NCI-H2227 (cell line): ENCODE measurements around the gene C12orf42.
"Not testable (repeated sequence)": the region's sequence is repeated elsewhere in the genome, so short reads cannot be mapped to it uniquely, and the experiment has no call there.

Experiments
- DNase-seq: peaks from one replicate; lab custom pipeline; 2025; ENCODE audit not compliant: unreplicated experiment; lab: John Stamatoyannopoulos, UW

Gene C12orf42

DNA sequence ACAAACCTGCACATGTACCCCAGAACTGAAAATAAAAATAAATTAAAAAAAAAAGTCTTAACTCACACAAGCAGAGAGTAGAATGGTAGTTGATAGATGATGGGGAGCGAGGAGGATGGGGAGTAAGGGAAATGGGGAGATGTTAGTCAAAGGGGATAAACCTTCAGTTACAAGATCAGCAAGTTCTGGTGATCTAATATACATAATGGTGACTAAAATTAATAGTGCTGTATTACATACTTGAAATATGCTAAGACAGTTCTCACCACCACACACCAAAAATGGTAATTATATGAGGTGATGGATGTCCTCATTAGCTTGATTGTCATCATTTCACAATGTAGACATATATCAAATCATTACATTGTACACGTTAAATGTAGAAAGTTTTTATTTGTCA lies 3.2 kb upstream of the C12orf42 start:
- no peak for DNase-seq

DNA sequence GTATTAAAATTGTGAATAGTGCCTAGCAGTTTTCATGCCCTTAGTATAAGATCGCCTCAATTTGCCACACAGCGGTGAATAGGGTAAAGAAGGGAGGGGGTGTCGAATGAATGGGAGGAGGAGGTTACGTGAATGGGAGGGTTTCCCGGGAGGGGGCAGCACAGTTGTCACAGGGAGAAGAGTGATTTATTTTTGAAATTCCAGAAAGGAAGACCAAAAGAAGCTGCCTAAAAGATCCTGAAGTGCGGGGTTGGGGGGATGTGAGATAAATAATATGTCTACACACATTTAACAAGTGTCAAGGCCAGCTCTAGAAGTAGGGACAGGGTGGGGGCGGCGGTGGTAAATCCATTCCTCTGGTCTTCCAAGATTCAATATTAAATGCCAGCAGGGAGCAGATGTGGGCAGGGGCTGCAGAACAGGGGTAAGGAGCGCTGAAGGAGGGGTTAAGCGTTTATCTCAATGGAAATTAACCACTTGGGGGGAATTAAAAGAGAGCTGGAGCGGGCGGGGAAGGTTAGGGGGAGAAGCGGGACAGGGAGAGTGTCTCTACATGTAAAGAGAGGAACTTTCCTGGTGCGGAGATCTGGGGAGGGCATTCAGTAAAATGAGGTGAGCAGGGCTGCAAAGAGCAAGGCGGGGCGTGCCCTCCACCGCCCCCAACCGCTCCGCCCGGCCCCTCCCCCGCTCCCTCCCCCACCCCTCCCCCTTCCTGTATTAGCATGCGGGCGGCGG lies 867 bp downstream of the C12orf42 start:
- peak; percentile 69 for DNase-seq

DNA sequence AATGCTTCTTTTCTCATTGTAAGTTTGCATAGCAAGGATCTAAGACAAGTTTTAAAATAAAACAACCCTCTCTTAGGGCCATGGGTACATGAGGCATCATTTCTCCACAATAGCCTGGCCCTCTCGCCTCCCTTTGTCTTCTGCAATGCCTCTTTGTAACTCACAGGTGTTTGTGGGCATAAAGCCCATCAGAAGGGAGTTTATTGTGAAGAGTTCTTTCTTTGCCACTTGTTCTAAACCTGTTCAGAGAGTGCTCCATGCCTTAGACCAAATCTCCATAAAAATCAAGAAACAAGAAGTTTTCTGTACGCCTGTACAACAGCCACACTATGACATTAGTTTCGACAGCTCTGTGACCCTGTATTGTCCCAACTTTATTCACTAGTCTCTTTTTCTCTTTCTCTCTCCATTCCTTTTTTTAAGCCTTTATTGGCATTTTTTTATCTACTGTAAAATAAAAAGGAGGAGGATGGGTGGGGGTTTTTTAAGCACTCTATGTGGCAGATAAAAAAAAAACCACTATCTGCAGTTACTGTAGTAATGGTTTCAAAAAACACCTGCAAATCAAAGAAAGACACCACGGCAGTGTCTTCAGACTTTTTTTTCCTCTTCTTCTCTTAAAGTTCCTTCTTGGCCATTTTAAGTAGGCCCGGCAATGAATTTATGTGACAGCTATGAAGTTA lies 1.6 kb downstream of the C12orf42 start:
- DNase-seq, result no peak

DNA sequence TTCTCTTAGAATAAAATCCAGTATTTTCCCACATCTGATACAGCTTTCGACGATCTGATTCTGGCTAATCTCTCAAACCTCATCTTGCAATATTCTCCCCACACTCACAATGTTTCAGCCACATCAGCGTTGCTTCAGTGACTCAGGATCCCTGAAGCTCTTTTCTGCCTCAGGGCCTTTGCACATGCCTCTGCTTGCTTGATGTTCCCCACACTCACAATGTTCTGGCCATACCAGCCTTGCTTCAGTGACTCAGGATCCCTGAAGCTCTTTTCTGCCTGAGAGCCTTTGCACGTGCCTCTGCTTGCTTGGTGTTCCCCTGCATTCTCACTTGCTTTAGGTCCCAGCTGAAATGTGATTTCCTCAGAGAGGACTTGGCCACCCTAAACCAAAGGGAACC lies 2.6 kb downstream of the C12orf42 start:
- no peak for DNase-seq

DNA sequence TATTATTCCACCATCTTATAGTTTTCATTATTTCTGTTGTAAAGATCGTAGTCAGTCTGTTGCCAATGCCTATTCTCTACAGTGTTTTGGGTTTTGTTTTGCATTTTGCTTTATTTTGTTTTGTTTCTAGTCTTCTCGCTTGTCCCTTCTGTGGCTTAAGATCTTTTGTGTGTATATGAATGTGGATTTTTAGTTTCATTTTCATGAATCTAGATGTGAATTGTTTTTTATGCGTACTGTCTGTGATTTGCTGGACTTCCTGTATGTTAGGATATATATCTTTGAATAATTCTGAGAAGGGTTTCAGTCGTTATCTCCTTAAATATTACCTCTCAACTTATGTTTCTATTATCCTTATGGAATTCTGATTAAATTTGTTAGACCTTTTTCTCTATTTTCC lies 13.4 kb downstream of the C12orf42 start:
- DNase-seq, result no peak

DNA sequence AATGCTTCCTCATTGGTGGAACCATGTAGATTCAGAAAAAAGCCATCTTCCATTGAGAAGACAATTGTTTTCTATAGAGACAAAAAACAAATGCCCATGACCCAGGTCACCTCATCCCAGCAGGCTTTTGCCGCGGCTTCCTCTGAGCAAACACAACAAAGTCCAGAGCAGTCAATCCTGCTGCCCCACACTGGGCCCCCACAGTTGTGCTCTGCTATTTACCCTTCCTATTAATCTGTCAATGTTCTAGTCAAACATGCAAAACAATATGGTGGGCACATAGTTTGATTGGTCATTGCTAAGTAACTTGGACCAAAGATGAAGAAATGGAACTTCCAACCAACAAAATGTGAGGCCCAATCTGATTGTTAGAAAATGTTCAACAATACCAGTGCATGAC lies 20.7 kb downstream of the C12orf42 start:
- no peak for DNase-seq

DNA sequence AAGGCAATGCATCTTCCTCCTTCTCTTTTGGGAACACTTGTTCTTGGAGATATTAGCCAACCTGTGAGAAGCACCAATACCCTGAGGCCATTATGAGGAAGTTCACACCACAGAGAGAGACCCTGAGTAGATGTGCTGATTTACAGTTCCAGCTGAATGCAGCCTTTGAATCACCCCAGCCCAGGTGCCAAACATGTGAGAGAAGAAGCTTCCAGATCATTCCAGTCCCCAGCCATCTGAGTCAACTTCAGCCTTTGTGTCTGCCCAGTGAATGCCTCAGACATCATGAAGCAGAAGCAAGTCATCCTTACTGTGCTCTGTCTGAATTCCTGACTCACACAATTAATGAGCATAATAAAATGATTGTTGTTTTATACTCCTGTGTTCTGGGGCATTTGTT lies 25.1 kb downstream of the C12orf42 start:
- no peak for DNase-seq

DNA sequence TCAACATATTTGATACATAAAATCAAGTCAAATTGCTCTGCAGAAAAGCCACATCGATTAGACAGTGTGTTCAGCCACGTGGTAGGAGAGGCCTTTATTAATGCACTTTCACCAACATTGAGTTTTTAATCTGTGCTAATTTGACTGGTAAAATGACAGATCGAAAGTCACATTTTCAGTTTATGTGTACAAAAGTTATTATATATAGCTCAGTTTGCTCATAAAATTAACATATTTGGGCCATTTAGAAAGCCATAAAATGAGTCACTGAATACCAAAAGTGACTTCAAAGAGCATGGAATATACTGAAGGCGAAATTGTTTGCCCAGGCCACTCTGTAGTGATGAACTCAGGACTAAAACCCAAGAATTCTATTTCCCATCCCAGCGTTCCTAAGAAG lies 26.0 kb downstream of the C12orf42 start:
- no peak for DNase-seq

DNA sequence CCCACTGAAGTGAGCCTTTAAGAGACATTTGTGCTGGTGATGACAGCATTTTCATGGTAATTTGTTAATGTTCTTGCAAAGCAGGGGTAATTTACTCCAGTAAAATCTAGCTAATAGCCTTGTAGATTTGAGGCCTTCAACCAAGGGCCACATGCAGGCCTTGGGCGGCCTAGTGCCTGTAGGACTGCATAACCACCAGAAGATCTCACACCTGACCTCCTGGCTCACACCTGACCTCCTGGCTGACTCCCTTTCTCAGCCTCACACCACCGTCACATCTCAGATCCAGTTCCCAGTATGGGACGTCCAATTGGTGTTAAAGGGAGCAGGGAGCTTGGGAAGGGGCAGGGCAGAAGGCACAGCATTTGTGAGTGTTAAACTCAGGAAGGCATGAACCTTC lies 26.9 kb downstream of the C12orf42 start:
- DNase-seq, result no peak

DNA sequence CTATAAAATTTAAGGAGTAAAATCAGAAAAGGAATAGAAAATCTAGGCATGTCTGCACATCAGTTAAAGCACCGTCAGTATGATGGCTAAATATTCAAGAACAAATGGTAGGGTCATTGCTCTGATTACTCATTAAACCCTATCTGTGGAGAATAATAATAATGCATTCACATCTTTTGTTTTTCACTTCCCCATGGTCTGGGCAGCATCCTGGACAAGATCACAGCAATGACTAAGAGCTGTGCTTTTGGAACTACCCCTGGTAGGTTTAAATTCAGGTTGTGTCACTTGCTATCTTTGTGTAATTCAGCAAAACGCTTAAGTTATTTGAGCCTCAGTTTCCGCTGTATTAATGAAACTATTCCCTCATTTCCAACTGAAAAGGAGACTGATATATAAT lies 33.1 kb downstream of the C12orf42 start:
- DNase-seq, result no peak

DNA sequence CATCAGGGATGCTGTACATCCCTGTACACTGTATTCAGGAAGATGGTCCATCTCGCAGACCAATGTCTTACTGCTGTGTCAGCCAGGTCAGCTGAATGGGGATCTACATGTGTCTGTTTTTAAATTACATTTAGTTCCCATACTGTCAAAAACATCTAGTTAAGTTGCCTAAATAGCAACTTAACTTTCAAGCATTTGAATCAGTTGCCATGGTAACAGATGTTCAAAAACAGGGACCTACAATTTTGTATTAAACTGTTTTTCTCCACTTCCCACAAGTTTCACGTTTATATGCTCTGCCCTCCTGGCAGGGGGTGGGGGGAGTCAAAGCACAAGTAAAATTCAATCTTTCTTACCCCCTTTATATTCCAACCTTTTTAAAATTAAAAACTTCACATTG lies 38.3 kb downstream of the C12orf42 start:
- DNase-seq, result no peak

DNA sequence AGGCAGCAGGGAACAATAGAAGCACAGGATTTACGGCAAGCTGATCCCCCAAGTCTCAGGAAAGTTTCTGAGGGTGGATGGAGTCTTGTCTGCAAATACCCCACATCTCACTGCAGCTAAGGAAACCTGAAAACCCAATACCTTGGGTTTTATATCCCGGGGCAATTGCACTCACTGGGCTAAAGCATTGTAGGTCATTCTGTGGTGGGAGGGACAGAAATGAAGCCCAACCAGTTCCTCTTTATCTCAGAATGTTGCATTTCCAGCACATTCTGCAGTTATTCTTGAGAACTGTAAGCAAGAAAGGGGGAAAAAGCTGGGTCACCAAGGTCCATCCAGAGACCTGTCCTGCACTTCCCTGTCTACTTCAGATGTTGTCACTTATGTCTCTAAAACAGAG lies 39.8 kb downstream of the C12orf42 start:
- no peak for DNase-seq

DNA sequence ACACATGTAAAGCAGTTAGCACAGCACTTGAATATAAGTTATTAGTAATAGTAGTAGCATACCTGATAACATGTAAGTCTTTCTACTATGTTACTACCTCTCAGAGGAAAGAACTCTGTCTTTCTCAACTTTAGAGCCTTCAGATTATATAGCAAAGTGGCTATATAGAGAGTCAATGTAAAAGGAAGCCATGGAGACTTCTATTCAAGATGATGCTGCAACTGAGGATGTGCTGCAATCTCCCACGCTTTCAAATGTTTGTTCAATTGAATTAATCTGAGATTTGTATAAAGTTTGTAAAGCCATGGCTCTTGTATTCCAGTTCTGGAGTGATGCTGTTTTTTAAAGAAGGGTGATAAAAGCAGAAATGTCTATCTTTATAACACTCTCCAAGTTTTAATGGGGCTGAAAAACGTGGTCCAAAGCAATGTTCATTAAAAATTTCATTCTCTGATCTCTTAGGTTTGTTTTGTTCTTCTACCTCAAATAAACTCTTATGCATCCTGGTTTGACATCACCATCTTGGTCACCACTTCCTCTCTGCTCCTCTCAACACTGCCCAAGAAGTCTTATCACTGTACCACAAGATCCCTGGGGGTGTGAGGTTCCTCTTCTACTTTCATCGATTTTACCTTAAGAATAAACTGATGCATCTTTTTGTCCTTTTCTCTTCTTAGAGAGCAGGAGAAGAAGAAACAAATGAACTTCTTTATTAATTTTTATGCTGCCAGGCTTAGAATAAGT lies 40.6 kb downstream of the C12orf42 start:
- DNase-seq, result no peak

DNA sequence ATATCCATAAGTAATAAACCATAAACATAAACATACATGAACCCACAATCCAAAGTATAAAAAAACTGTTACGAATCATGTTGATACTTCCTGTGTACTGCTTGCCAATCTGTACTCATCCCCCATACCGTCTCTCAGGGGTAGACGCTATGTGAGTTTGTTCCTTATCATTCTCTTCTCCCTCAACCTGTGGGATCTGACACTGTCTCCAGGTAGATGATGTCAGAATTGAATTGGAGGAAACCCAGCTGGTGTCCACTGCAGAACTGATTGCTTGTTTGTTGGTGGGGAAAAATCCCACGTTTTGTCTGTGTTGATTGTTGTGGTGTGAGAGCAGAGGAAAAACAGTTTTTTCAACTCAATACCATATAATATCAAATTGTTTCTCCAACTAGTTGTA lies 50.8 kb downstream of the C12orf42 start:
- DNase-seq, result no peak

DNA sequence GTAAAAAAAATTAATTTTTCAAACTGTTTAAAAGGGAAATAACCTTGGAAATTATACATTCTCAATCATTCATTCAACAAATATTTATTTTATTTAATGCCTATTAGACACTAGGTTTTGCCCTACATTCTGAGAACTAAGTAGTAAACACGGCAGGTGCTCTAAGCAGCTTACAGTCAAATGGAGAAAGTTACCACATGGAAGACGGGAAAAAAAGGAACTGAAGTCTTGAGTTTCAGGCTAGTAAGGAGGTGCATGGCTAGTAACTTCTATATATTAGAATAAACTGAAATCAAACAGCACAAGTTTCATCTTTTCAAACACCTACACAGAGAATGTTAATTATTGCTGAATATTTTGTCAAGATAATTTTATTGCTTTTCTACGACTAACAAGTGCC lies 52.9 kb downstream of the C12orf42 start:
- no peak for DNase-seq

DNA sequence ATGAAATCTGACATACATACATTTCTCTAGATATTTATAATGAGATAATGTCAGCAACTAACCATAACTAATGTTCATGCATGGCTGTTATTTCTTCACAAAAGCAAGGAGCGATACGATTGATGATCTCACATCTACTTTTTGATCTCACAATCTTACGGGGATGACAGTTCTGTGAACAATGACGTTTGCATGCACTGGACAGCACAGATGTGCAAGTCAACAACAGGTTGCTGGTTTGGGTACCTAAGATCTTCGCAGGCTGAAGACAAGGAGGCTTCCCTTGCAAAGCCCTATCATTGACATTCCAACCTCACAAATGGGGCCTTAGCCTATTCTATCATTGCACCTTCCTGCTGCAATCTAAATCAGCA lies 53.6 kb downstream of the C12orf42 start:
- no peak for DNase-seq

DNA sequence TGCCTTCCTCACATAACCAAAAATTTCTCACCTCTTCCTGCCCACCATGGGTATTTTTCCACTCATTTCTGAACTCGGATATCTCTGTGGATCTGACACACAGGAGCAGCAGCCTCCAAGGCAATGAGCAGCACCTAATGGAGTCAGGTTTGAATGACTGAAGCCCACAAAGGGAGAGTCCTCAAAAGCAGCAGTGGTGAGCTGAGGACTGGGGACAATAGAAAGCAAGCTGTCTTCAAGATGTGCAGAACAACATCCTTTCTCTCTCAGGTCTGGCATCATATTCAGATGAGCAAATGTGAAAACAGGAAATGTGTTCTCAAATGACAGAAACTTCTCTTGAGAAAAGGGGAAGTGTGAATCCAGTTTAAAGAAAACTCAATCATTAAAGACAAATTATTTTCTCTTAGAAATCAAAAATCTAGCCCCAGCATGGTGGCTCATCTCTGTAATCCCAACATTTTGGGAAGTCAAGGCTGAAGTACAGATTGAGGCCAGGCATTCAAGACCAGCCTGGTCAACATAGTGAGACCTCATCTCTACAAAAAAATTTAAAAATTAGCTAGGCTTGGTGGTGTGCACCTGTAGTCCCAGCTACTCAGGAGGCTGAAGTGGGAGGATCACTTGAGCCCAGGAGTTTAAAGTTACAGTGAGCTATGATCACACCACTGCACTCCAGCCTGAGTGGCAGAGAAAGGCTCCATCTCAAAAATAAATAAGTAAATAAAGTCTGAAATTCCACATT lies 54.2 kb downstream of the C12orf42 start:
- DNase-seq, result no peak

DNA sequence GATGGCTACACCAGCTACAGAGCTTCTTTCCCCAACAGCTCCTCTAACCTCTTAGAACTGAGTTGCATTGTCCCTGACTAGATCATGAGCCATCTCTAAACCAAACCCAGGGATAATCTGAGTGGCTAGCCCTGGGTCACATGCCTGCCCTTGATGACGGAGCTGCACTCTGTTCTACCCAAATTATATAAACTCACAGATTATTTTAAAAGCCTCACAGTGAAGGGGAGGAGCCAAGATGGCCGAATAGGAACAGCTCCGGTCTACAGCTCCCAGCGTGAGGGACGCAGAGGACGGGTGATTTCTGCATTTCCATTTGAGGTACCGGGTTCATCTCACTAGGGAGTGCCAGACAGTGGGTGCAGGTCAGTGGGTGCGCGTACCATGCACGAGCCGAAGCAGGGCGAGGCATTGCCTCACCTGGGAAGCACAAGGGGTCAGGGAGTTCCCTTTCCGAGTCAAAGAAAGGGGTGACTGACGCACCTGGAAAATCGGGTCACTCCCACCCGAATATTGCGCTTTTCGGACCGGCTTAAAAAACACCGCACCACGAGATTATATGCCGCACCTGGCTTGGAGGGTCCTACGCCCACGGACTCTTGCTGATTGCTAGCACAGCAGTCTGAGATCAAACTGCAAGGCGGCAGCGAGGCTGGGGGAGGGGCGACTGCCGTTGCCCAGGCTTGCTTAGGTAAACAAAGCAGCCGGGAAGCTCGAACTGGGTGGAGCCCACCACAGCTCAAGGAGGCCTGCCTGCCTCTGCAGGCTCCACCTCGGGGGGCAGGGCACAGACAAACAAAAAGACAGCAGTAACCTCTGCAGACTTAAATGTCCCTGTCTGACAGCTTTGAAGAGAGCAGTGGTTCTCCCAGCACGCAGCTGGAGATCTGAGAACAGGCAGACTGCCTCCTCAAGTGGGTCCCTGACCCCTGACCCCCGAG lies 61.3 kb downstream of the C12orf42 start:
- not testable (repeated sequence) for DNase-seq

DNA sequence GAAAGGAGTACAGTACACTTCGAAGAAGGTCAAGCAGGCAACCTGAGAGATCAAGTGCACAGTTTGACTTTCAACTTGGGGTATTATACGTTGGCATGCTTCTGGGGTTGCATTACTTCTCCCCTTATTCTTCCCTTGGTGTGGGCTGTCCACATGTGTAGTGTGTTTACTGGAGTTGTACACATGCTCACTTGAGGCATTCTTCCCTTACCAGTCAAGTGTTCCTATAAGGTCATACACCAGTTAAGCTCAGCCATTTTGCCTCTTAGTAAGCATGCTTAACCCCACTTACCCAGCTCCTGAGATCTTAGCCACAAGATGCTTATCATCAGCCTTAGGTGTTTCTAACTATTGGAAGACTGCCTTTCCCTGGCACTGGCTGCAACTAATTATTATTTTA lies 63.8 kb downstream of the C12orf42 start:
- no peak for DNase-seq

DNA sequence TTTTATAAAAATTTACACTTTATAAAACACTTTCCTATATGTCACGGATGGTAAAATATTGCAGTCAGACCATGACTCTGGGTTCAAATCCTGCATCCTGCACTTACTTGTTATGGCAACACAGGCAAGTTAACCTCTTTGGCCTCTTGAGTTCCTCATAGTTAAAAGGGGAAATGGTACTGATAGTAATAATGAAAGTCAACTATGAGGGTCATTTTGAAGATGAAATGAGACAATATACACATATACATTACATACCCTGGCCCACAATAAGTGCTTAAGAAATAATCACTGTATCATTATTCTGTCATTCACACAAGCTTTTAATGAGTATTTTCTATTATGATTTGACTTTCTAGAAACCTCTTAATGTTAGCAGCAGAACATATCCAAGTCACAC lies 64.4 kb downstream of the C12orf42 start:
- DNase-seq, result no peak
